Transverse colon (tissue), 4 donors: ENCODE measurements around the gene PRKCZ. TPM values are rescaled to one million over a fixed set of nuclear protein-coding genes. Genes with fewer than 3 reads are reported as not detected.

Source experiments
- DNase-seq: peaks from one replicate; pipeline ENCODE4 v3.0.0-alpha.2; 2019
- H3K27ac ChIP-seq, 4 donors: fragments of 200-600 bp; sonication (generic); 2 replicates each; pipeline ENCODE4 v1.5.1; 2016 to 2018; ENCODE audit warnings: inconsistent platforms in 4 of 4
- H3K27me3 ChIP-seq: fragments of 200-600 bp; sonication (generic); 2 replicates; pipeline ENCODE4 v1.5.1; 2017; ENCODE audit warnings: inconsistent platforms
- H3K36me3 ChIP-seq, 4 donors: fragments of 200-600 bp; sonication (generic); 2 replicates each; pipeline ENCODE4 v1.5.1; 2017 to 2019; ENCODE audit warnings: inconsistent platforms in 4 of 4
- H3K4me1 ChIP-seq, 4 donors: fragments of 200-600 bp; sonication (generic); 2 replicates each; pipeline ENCODE4 v1.5.1; 2017 to 2020; ENCODE audit warnings: inconsistent platforms in 4 of 4
- H3K4me3 ChIP-seq, 4 donors: fragments of 200-600 bp; sonication (generic); 1 replicate in 1 of 4; 2 replicates in 3 of 4; pipeline versions ENCODE4 v1.5.1 to v1.6.1; 2017 to 2019; ENCODE audit warnings: inconsistent platforms in 4 of 4
- H3K9me3 ChIP-seq, 2 donors: fragments of 200-600 bp; sonication (generic); 2 replicates each; pipeline ENCODE4 v1.5.1; 2017 to 2019; ENCODE audit warnings: inconsistent platforms in 2 of 2
- CTCF ChIP-seq, 5 experiments: fragments of 200-600 bp in 3 of 5; fragments of 450-650 bp in 2 of 5; sonication (generic) in 3 of 5; IDR thresholded peaks; 1 replicate in 2 of 5; 2 replicates in 3 of 5; pipeline ENCODE4 v1.5.1; 2016 to 2017; ENCODE audit warnings: antibody characterized with exemption in 5 of 5, inconsistent platforms in 3 of 5, mild to moderate bottlenecking in 2 of 5, moderate library complexity in 1 of 5
- EP300 ChIP-seq: sonication (generic); formaldehyde crosslinking; IDR thresholded peaks from one replicate; pipeline ENCODE4 v1.6.1; 2017; ENCODE audit warnings: antibody characterized with exemption, low read depth
- POLR2A ChIP-seq: fragments of 450-650 bp; IDR thresholded peaks from one replicate; pipeline ENCODE4 v1.6.1; 2016; ENCODE audit warnings: antibody characterized with exemption, mild to moderate bottlenecking, moderate library complexity
- POLR2AphosphoS5 ChIP-seq, 3 donors: sonication (generic); formaldehyde crosslinking; IDR thresholded peaks; one replicate each; pipeline ENCODE4 v1.6.1; 2016; ENCODE audit warnings: antibody characterized with exemption in 3 of 3
- WGBS, 2 donors: methylation state at CpG; one replicate each; pipeline ENCODE4 v1.1.5; 2018; ENCODE audit warnings: low coverage in 1 of 2; 5-methylcytosine and 5-hydroxymethylcytosine counted together
- in situ Hi-C, 4 donors: fragments of 200-750 bp; cut with MboI; loops; one replicate each; pipeline versions ENCODE4 v1.15.0 to v1.15.1; 2017; ENCODE audit warnings: low sequenced_read_pairs in 3 of 4, low pct_ligation_motif_present in 1 of 4, low pct_unique_long_range_greater_than_20kb in 1 of 4
- intact Hi-C: fragments of 100-400 bp; cut with DNase I; formaldehyde crosslinking; loops from one replicate; pipeline ENCODE4 v1.15.1; 2023; ENCODE audit warnings: low total_unique reads
- total RNA-seq, 4 donors: library from RNA; depleted of rRNA; stranded (reverse); fragments of >200 nt; gene quantifications; one replicate each; pipeline ENCODE4 v1.1.0, GENCODE V29; 2016

PRKCZ gene
- total RNA-seq, 4 donors from 2014 or later = 48.6 to 96.7 (median 54.4) TPM

- peaks cover 0 to 2% (median 0%) of the 10 kb centered on the region in 4 donors for H3K36me3 ChIP-seq
- H3K27ac ChIP-seq = peak overlapping the region in 1 of 4 donors; percentile 73
- TF ChIP-seq EP300 (no peak), POLR2AphosphoS5 (IDR thresholded peaks at IDR 0.05) (no peak), POLR2A (no peak), CTCF (IDR thresholded peaks at IDR 0.05) (no peak)
- no peaks in the 10 kb centered on the region for H3K27me3 ChIP-seq
- no peak overlapping the region for H3K4me3 ChIP-seq
- peaks cover 11 to 20% (median 17%) of the 10 kb centered on the region in 4 donors for H3K4me1 ChIP-seq
- H3K9me3 ChIP-seq = peaks cover 4 to 5% of the 10 kb centered on the region in 2 donors
- in situ Hi-C loops = no loop called here
- no peak for DNase-seq
- WGBS, 2 donors = 93% methylated on average over 14 of the region's 14 CpGs; no CpG with 5 or more reads in 1 of the 2 donors
- intact Hi-C loops = no loop called here
These were observed 22.7 kb downstream of the PRKCZ start for GRCh38 chr1:2072891-2073290.

DNA sequence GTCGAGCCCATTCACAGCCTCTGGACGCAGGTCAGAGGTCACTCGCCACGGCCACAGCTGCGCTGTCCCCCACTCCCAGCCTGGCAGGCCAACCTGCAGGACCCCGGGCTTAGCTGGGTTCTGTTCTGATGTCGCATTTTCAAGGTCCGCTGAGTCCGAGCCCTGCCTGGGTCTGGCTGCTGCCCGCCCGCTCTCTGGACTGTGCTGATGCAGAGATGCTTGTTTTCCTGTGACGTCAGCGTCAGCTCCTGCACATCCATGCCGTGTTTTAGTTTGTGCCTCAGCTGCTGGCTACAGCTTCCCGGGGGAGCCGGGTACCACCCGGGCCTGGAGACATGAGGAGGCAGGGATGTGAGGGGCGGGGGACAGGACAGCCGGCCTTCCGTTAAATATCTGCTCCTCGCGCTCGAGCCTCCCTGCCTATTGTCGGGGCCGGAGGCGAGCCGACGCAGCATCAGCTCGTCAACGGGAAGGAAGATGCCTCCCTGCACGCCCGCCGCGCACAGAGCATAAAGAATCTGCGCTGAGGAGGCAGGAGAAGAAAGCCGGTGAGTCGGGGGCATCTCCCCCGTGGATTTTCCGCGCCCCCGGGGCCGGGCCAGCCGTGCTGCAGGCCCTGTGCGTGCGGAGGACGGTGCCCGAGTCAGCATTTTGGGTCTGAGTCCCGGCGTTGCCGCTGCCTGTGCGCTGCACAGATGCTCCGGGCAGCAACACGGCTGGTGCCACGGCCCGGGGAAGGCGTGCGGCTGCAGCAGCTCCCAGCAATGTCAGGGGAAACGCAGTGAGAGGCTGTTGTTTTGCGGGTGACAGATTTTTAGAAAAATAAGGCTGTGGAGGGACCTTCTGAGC, 23.4 kb downstream of the PRKCZ start:
- intact Hi-C loops (no loop called here), in situ Hi-C loops (no loop called here)
- peaks cover 11 to 12% of the 10 kb centered on the region in 2 donors for H3K9me3 ChIP-seq
- peak overlapping the region in 2 of 4 donors; percentile 12 to 38 for H3K4me3 ChIP-seq
- no peaks in the 10 kb centered on the region for H3K27me3 ChIP-seq
- 88% methylated on average over 3 to 55 of the region's 59 CpGs for WGBS, 2 donors
- no peak overlapping the region for H3K27ac ChIP-seq
- H3K4me1 ChIP-seq = peaks cover 11 to 20% (median 17%) of the 10 kb centered on the region in 4 donors
- H3K36me3 ChIP-seq = peaks cover 0 to 9% (median 0%) of the 10 kb centered on the region in 4 donors
- TF ChIP-seq POLR2A (no peak), POLR2AphosphoS5 (IDR thresholded peaks at IDR 0.05) (no peak), EP300 (no peak), CTCF (IDR thresholded peaks at IDR 0.05) (no peak)
- no peak for DNase-seq

DNA sequence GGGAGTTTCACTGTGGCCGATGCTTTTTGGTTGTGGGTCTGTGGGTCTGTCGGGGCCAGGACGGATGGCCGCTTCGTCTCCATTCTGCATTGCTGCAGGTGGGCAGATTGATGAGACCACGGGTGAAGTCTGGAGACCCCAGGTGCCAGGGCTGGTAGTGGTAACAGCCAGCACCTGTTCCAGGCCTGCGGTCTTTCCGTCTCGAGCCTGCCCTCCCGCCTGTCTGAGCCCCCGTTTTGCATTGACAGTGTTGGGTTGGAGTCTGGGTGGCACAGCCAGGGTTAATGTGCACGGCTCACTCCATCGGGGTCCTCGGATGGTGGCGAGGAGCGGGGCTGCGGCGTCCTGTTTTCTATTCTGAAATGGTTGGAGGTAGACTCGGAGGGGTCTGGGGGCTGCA, 24.2 kb downstream of the PRKCZ start:
- H3K4me3 ChIP-seq = no peak overlapping the region
- 93% methylated on average over 19 of the region's 19 CpGs; no CpG with 5 or more reads in 1 of the 2 donors for WGBS, 2 donors

More for the DNA sequence above, 24.2 kb downstream of the PRKCZ start:
- intact Hi-C loops (no loop called here), in situ Hi-C loops (no loop called here)
- peaks cover 0 to 9% (median 0%) of the 10 kb centered on the region in 4 donors for H3K36me3 ChIP-seq
- no peaks in the 10 kb centered on the region for H3K27me3 ChIP-seq
- DNase-seq = no peak
- no peak for TF ChIP-seq EP300
- TF ChIP-seq POLR2A = no peak
- no peak for TF ChIP-seq CTCF (IDR thresholded peaks at IDR 0.05)
- TF ChIP-seq POLR2AphosphoS5 (IDR thresholded peaks at IDR 0.05) = no peak
- peaks cover 11 to 20% (median 17%) of the 10 kb centered on the region in 4 donors for H3K4me1 ChIP-seq
- no peak overlapping the region for H3K27ac ChIP-seq
- H3K9me3 ChIP-seq = peaks cover 12% of the 10 kb centered on the region in 2 donors
